Measurements from ENCODE around the gene NEK7. TPM values are rescaled to one million over a fixed set of nuclear protein-coding genes. Genes with fewer than 3 reads are reported as not detected.

NEK7 gene
- polyA plus RNA-seq, 1 donor (not counting 4 experiments of a cell fraction or from before 2014, with no cell fraction given) = 56.8 TPM

DNA sequence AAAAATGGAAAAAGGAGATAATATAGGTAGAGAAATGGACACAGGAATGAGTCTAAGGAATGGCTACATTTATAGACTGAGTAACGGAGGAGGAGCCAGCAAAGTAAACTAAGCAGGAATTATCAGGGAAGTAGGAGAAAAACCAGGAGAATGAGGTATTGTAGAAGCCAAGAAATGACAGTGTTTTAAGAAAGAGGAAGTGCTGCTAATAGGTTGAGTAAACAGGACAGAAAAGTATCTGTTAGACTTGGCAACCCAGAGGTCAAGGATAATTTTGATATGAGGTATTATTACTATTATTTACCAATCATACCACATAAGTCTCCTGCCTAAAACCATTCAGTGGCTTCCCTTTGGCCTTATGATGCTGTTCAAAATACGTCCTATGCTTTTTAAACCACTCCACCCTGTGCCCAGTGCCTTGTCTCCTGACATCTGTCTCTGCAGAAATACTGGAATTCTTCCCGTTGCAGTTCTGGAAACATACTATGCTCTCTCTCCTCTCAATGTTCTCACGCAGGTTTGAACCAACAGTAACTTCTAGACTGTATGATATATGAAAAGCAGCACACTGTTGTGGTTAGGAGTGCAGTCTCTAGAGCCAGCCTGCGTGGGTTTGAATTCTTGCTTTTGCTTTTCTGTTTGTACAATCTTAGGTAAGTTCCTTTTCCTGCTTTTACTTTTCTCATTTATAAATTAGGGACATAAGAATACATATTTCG is 24.6 kb upstream of the NEK7 start:
- no peak for DNase-seq (ENCODE audit: low read depth, low spot score)
- no peak overlapping the region for H2AFZ ChIP-seq (ENCODE audit: control insufficient read depth, low read length)
- TF ChIP-seq, protein P1, sequence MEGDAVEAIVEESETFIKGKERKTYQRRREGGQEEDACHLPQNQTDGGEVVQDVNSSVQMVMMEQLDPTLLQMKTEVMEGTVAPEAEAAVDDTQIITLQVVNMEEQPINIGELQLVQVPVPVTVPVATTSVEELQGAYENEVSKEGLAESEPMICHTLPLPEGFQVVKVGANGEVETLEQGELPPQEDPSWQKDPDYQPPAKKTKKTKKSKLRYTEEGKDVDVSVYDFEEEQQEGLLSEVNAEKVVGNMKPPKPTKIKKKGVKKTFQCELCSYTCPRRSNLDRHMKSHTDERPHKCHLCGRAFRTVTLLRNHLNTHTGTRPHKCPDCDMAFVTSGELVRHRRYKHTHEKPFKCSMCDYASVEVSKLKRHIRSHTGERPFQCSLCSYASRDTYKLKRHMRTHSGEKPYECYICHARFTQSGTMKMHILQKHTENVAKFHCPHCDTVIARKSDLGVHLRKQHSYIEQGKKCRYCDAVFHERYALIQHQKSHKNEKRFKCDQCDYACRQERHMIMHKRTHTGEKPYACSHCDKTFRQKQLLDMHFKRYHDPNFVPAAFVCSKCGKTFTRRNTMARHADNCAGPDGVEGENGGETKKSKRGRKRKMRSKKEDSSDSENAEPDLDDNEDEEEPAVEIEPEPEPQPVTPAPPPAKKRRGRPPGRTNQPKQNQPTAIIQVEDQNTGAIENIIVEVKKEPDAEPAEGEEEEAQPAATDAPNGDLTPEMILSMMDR (optimal IDR thresholded peaks at IDR 0.05 in 1 of 3, IDR thresholded peaks at IDR 0.05 in 1 of 3, conservative IDR thresholded peaks at IDR 0.05 in 1 of 3; ENCODE audit: extremely low read depth in 1 of 3, insufficient read depth in 2 of 3, low read length in 3 of 3) = no peak
- TF ChIP-seq EZH2 (IDR thresholded peaks at IDR 0.05; ENCODE audit: low read length) = no peak
- no peaks in the 10 kb centered on the region for H3K79me2 ChIP-seq (ENCODE audit: control insufficient read depth, insufficient read depth, low read length)
- no peak overlapping the region for H3K4me3 ChIP-seq (ENCODE audit: control insufficient read depth in 2 of 3, extremely low read depth in 1 of 3, insufficient read depth in 2 of 3, low read depth in 1 of 3, low read length in 3 of 3)
- dilution Hi-C loops (cut with MboI; ENCODE audit: extremely low pct_ligation_motif_present, low sequenced_read_pairs) = no loop called here
- H4K20me1 ChIP-seq (ENCODE audit: control insufficient read depth, extremely low read depth, insufficient read depth, low read length) = no peaks in the 10 kb centered on the region
- no peak for FAIRE-seq
- no peaks in the 10 kb centered on the region for H3K9me1 ChIP-seq (ENCODE audit: control insufficient read depth, extremely low read depth, insufficient read depth, low read length)
- no peaks in the 10 kb centered on the region for H3K4me1 ChIP-seq (ENCODE audit: control insufficient read depth, extremely low read depth, insufficient read depth, low read length)
- H3K27me3 ChIP-seq (ENCODE audit: control insufficient read depth, extremely low read depth, insufficient read depth, low read length) = no peaks in the 10 kb centered on the region
- H3K9ac ChIP-seq (ENCODE audit: control insufficient read depth, extremely low read depth, insufficient read depth, low read length) = no peak overlapping the region
- no peak overlapping the region for H3K27ac ChIP-seq (ENCODE audit: control insufficient read depth, insufficient read depth, low read length)
- no peaks in the 10 kb centered on the region for H3K36me3 ChIP-seq (ENCODE audit: control insufficient read depth in 2 of 2, extremely low read depth in 1 of 2, insufficient read depth in 2 of 2, low read length in 2 of 2)
- H3K9me3 ChIP-seq (ENCODE audit: control insufficient read depth, low read depth, low read length) = no peaks in the 10 kb centered on the region
- no peak overlapping the region for H3K4me2 ChIP-seq (ENCODE audit: control insufficient read depth, extremely low read depth, insufficient read depth, low read depth, low read length)

DNA sequence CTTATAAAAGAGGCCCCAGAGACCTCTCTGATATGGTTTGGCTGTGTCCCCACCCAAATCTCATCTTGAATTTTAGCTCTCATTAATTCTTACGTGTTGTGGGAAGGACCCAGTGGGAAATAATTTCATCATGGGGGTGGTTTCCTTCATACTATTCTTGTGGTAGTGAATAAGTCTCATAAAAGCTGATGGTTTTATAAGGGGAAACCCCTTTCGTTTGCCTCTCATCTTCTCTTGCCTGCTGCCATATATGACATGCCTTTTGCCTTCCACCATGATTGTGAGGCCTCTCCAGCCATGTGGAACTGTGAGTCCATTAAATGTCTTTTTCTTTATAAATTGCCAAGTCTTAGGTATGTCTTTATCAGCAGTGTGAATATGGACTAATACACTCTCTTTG is 22.5 kb upstream of the NEK7 start:
- Histone ChIP-seq H3K9me1 (ENCODE audit: control insufficient read depth, extremely low read depth, insufficient read depth, low read length) (no peaks in the 10 kb centered on the region), H3K27me3 (ENCODE audit: control insufficient read depth, extremely low read depth, insufficient read depth, low read length) (no peaks in the 10 kb centered on the region), H3K36me3 (ENCODE audit: control insufficient read depth in 2 of 2, extremely low read depth in 1 of 2, insufficient read depth in 2 of 2, low read length in 2 of 2) (no peaks in the 10 kb centered on the region), H3K79me2 (ENCODE audit: control insufficient read depth, insufficient read depth, low read length) (no peaks in the 10 kb centered on the region), H4K20me1 (ENCODE audit: control insufficient read depth, extremely low read depth, insufficient read depth, low read length) (no peaks in the 10 kb centered on the region), H2AFZ (ENCODE audit: control insufficient read depth, low read length) (no peak overlapping the region), H3K27ac (ENCODE audit: control insufficient read depth, insufficient read depth, low read length) (no peak overlapping the region), H3K4me1 (ENCODE audit: control insufficient read depth, extremely low read depth, insufficient read depth, low read length) (no peaks in the 10 kb centered on the region), H3K4me2 (ENCODE audit: control insufficient read depth, extremely low read depth, insufficient read depth, low read depth, low read length) (no peak overlapping the region), H3K9me3 (ENCODE audit: control insufficient read depth, low read depth, low read length) (no peaks in the 10 kb centered on the region), H3K4me3 (ENCODE audit: control insufficient read depth in 2 of 3, extremely low read depth in 1 of 3, insufficient read depth in 2 of 3, low read depth in 1 of 3, low read length in 3 of 3) (no peak overlapping the region), H3K9ac (ENCODE audit: control insufficient read depth, extremely low read depth, insufficient read depth, low read length) (no peak overlapping the region)
- dilution Hi-C loops (cut with MboI; ENCODE audit: extremely low pct_ligation_motif_present, low sequenced_read_pairs) = no loop called here
- TF ChIP-seq EZH2 (IDR thresholded peaks at IDR 0.05; ENCODE audit: low read length) = no peak
- TF ChIP-seq, protein P1 (optimal IDR thresholded peaks at IDR 0.05 in 1 of 3, IDR thresholded peaks at IDR 0.05 in 1 of 3, conservative IDR thresholded peaks at IDR 0.05 in 1 of 3; ENCODE audit: extremely low read depth in 1 of 3, insufficient read depth in 2 of 3, low read length in 3 of 3) = no peak
- FAIRE-seq (no peak), DNase-seq (ENCODE audit: low read depth, low spot score) (no peak)

All from keratinocyte (primary cell).